Measurements from ENCODE around the gene DPY19L3.

- TF ChIP-seq EZH2 (IDR thresholded peaks at IDR 0.05) (no peak), POLR2AphosphoS5 (IDR thresholded peaks at IDR 0.05; ENCODE audit: borderline replicate concordance, low read depth, low read length) (no peak), FOXP2 (optimal IDR thresholded peaks at IDR 0.05; ENCODE audit: control extremely low read depth, extremely low read length, insufficient read depth) (no peak)
Measured at GRCh38 chr19:32361574-32362317, 43.8 kb upstream of the DPY19L3 start.

Data from SK-N-MC (cell line).